ENCODE results near the gene AGBL4. TPM values are rescaled to one million over a fixed set of nuclear protein-coding genes. Genes with fewer than 3 reads are reported as not detected.

AGBL4 gene
- total RNA-seq: under 1 TPM in 1 of 4 donors, not detected in 3; 0.13 TPM

GRCh38 chr1:50023292-50024159 lies at the start of gene AGBL4:
TSS of gene AGBL4 (minus strand) at chr1:50023954.
- WGBS: 9% methylated on average over 25 of the region's 56 CpGs
- no peak for DNase-seq (ENCODE audit: extremely low spot score)
- intact Hi-C loops (cut with DNase I): no loop called here
- TF ChIP-seq POLR2A (IDR thresholded peaks at IDR 0.05; ENCODE audit: low read depth): no peak
- TF ChIP-seq POLR2AphosphoS5 (IDR thresholded peaks at IDR 0.05): no peak
- no peak for TF ChIP-seq CTCF (IDR thresholded peaks at IDR 0.05)
- no peak for TF ChIP-seq EP300 (IDR thresholded peaks at IDR 0.05)
- H3K4me1 ChIP-seq: peaks cover 0 to 16% (median 11%) of the 10 kb centered on the region in 4 donors
- no peaks in the 10 kb centered on the region for H3K36me3 ChIP-seq
- H3K9me3 ChIP-seq: no peaks in the 10 kb centered on the region
- peak within 1 kb of the TSS; percentile 49 to 65 (median 56) for H3K4me3 ChIP-seq
- H3K27me3 ChIP-seq: peaks cover 0 to 17% (median 0%) of the 10 kb centered on the region in 4 donors
- H3K27ac ChIP-seq (replicated peaks in 1 of 4): no peak within 1 kb of the TSS

DNA sequence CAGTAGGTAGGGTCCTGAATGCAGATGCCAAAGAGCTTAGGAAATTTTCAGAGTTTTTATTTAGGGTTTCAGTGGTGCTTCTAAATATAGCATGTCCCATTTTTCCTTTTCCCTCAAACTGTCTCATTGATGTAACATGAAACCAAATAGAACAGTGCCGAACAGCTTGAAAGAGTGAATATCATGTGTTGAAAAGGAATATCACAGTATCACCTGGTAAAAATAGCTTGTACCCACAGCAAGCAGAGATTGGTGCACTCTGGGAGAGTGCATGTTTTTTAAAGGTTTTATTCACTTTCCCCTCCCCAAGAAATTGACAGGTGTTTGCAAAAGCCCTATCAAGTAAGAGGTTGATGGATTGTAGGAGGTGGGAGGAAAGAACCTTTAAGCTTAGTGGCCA lies 43.1 kb upstream of the AGBL4 start:
- intact Hi-C loops (cut with DNase I): no loop called here
- Histone ChIP-seq H3K4me1 (no peaks in the 10 kb centered on the region), H3K27ac (replicated peaks in 1 of 4) (no peak overlapping the region), H3K9me3 (no peaks in the 10 kb centered on the region), H3K4me3 (no peak overlapping the region), H3K27me3 (no peaks in the 10 kb centered on the region), H3K36me3 (no peaks in the 10 kb centered on the region)
- 27% methylated on average over 1 of the region's 1 CpG for WGBS
- DNase-seq (ENCODE audit: extremely low spot score): peak; percentile 19
- TF ChIP-seq POLR2AphosphoS5 (IDR thresholded peaks at IDR 0.05): no peak
- TF ChIP-seq EP300 (IDR thresholded peaks at IDR 0.05): no peak
- no peak for TF ChIP-seq CTCF (IDR thresholded peaks at IDR 0.05)
- TF ChIP-seq POLR2A (IDR thresholded peaks at IDR 0.05; ENCODE audit: low read depth): no peak

- H3K27me3 ChIP-seq: no peaks in the 10 kb centered on the region
- no peak overlapping the region for H3K27ac ChIP-seq (replicated peaks in 1 of 4)
- H3K36me3 ChIP-seq: no peaks in the 10 kb centered on the region
- H3K4me3 ChIP-seq: no peak overlapping the region
- WGBS: 89% methylated on average over 2 of the region's 3 CpGs
- H3K4me1 ChIP-seq: no peaks in the 10 kb centered on the region
- no peak for DNase-seq (ENCODE audit: extremely low spot score)
- intact Hi-C loops (cut with DNase I): no loop called here
- H3K9me3 ChIP-seq: no peaks in the 10 kb centered on the region
- TF ChIP-seq POLR2AphosphoS5 (IDR thresholded peaks at IDR 0.05) (no peak), CTCF (IDR thresholded peaks at IDR 0.05) (no peak), EP300 (IDR thresholded peaks at IDR 0.05) (no peak), POLR2A (IDR thresholded peaks at IDR 0.05; ENCODE audit: low read depth) (no peak)
These were observed 36.5 kb upstream of the AGBL4 start for GRCh38 chr1:50060279-50060678.

DNA sequence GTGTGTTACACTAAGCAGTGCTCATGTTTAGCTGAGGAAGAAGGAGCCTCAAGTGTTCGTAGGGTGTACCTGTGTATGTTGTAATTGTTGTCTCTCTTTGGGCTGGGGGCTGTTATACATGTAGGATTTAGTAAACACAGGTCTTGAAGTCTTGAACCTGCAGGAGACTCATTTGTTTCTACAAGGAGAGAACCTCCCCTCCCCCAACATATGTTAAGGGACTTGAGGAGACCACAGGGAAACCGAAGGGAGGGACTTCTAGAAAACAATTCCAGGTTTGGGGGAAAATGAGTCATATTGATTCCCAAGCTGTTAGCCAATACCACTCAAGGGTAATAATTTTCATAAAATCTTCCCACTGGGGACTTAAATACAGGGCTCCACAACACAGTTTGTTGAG lies 25.0 kb upstream of the AGBL4 start:
- H3K4me3 ChIP-seq: no peak overlapping the region
- no peaks in the 10 kb centered on the region for H3K9me3 ChIP-seq
- intact Hi-C loops (cut with DNase I): no loop called here
- peaks cover 0 to 42% (median 16%) of the 10 kb centered on the region in 4 donors for H3K27me3 ChIP-seq
- 55% methylated on average over 2 of the region's 2 CpGs for WGBS
- no peaks in the 10 kb centered on the region for H3K36me3 ChIP-seq
- H3K4me1 ChIP-seq: peaks cover 7 to 8% (median 8%) of the 10 kb centered on the region in 4 donors
- no peak for DNase-seq (ENCODE audit: extremely low spot score)
- TF ChIP-seq POLR2AphosphoS5 (IDR thresholded peaks at IDR 0.05): no peak
- TF ChIP-seq POLR2A (IDR thresholded peaks at IDR 0.05; ENCODE audit: low read depth): no peak
- TF ChIP-seq CTCF (IDR thresholded peaks at IDR 0.05): no peak
- TF ChIP-seq EP300 (IDR thresholded peaks at IDR 0.05): no peak
- no peak overlapping the region for H3K27ac ChIP-seq (replicated peaks in 1 of 4)
